Adipose tissue (tissue), 3 donors: ENCODE data around the gene CDCA5. TPM values are rescaled to one million over a fixed set of nuclear protein-coding genes. Genes with fewer than 3 reads are reported as not detected.

Experiments used
- H3K27ac ChIP-seq: one replicate; pipeline ENCODE4 v1.5.1; 2013; ENCODE audit warnings: low read depth, low read length
- WGBS, 3 donors: extraction: QIAGEN DNeasy Blood & Tissue Kit; methylation state at CpG; one replicate each; pipeline ENCODE4 v1.1.7; 2013; 5-methylcytosine and 5-hydroxymethylcytosine counted together
- polyA plus RNA-seq, 3 donors: library from polyadenylated mRNA; stranded (reverse); fragments of 200-250 nt; gene quantifications; one replicate each; pipeline ENCODE4 v1.2.3, GENCODE V29; 2013
- donor health status: healthy with polysubstance abuse.
- donor health status: Bipolar disorder and iron deficiency.
- donor health status: healthy.

Gene CDCA5
- polyA plus RNA-seq, 3 donors = 0.39 to 1.3 (median 0.52) TPM

DNA sequence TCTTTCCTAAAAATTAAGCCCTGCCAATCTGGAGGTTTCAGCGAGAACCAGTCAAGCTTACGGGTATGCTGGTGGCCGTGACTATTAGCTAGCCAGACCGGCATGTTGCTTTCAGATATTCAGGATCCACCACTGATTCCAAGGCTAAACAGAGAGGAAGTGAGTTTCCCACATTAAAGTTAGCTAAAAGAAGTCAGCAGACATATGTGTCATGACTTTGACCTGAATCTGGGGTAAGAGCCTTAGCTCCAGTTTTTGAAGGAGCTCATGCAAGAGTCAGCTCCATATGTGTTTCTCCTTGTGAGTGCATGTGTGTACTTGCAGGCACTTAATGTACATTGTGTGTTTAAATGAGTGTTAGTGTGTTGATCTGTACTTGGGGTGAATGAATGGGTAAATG is 1.6 kb upstream of the CDCA5 start:
- 85 to 92% (median 86%) methylated on average over 4 of the region's 4 CpGs for WGBS, 3 donors
- no peak overlapping the region for H3K27ac ChIP-seq

DNA sequence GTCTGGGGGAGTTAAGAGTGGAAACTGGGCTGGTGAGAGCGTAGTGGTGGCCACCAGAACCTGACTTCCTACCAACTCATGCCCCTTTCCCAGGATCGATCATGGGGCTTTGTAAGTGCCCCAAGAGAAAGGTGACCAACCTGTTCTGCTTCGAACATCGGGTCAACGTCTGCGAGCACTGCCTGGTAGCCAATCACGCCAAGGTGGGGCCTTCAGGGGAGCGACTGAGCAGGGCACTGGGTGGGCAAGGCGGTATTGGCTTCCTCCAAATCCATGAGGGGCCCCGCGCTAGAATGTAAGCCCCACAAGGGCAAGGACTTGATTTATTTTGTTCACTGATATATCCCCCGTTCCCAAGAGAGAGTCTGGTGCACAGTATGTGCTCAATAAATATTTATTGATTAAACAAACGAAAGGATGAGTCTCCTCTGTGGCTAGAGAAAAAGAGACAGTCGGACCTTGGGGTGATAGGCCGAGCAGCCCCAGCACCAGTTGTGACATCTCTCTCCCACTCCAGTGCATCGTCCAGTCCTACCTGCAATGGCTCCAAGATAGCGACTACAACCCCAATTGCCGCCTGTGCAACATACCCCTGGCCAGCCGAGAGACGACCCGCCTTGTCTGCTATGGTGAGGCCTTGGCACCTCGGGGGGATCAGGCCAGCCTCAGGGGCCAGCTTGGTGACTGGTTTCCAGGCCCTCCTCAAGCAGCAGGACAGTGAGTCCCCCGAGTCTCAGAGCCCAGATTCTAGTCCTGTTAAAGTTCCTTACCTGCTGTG is 947 bp upstream of the CDCA5 start:
- 37 to 47% (median 44%) methylated on average over 23 of the region's 23 CpGs for WGBS, 3 donors
- no peak overlapping the region for H3K27ac ChIP-seq

DNA sequence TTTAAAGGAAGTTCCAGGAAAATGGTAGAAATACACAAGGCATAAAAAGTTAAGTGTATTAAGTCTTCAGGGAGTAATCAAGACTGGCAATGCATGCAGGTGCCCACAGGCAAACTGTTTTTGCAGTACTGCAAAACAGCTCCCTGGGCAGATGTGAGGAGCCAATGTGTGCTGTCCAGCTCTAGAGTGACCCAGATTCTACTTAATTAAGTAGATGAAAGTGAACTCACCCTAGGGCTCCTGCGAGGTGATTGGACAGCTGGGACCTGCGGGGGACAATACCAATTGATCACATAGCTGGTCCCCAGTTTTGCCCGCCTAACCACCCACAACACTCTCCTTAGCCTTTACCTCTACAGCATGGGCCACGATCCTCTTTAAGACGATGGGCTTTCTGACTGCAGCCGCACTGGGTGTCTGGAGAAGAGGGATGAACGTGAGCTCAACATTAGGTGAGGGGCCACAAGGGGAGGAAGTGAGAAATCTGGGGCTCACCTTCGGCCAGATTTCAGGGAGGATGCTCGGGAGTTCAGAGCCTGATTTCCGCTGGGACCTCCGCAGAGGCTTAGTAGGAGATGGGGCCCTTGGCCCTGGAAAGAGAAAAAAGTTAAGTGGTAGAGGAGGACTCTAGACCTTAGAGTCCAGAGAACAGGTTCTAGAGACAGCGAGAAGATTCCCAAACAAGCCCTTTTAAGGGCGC is 556 bp downstream of the CDCA5 start:
- WGBS, 3 donors = 4 to 6% (median 5%) methylated on average over 12 to 13 of the region's 13 CpGs
- no peak overlapping the region for H3K27ac ChIP-seq

DNA sequence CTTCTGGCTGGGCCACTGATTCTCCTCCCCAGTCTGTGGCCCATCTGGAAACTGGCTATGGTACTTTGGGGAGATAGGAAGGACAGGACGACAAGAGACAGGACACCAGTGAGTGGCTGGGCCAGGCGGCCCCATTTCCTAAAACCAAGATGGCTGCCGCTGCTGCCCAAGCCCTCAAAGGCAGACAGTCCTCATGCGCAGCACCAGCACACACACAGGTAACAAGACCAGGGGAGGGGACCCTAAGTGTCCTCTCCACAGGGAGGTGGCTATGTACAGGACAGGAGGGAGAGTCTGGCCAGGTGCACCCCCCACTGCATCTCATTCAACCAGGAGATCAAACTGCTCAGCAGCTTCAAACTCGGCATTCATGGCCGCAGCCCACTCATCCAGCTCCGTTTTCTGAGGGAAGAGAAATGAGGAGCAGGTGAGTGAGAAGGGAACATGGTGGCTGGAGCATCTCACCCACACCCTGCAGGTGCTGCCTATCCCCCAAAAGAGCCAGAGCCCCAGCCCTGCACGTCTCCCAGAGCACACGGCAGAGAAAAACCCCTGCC is 5.0 kb downstream of the CDCA5 start:
- H3K27ac ChIP-seq = no peak overlapping the region
- WGBS, 3 donors = 89 to 93% (median 91%) methylated on average over 9 of the region's 9 CpGs

DNA sequence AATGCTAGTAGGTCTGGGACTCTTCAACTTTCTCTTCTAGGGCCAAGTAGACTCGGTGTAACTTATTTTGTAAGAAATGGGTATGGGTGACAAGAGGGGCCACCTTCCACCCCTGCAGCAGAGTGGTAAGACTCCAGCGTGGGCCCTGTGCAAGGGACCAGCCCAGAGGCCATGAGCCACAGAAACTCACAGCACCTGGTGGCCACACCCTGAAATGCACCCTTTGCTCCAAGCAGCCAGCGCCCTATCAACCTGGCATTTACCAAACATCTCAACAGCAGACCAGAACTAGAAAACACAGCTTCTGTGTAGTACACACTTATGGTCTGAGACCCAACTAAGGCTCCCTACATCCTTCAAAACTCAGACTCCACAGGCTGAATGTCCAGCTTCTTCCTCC is 5.7 kb downstream of the CDCA5 start:
- WGBS, 3 donors = 34 to 59% (median 37%) methylated on average over 3 of the region's 3 CpGs

DNA sequence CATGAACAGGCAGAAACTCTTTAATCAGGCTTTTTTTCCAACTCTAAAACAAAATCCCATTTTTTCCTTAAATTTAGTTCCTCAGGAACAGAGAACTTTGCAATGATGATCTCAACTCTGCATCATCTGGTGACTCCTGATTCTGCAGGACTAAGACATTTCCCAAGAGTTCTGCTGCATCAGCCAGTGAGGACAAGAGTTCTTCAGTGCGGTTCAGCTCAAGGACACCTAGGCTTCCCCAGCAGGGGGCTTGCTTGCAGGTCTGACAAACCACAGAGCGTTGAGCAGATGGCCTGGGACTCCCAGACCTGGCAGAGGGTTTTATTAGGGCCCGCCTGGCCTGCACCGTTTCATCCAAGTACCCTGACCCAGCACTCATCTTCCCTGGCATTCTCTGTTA is 6.4 kb downstream of the CDCA5 start:
- 76 to 84% (median 82%) methylated on average over 4 of the region's 4 CpGs for WGBS, 3 donors
- no peak overlapping the region for H3K27ac ChIP-seq

More for the DNA sequence above, 5.7 kb downstream of the CDCA5 start:
- H3K27ac ChIP-seq = no peak overlapping the region

DNA sequence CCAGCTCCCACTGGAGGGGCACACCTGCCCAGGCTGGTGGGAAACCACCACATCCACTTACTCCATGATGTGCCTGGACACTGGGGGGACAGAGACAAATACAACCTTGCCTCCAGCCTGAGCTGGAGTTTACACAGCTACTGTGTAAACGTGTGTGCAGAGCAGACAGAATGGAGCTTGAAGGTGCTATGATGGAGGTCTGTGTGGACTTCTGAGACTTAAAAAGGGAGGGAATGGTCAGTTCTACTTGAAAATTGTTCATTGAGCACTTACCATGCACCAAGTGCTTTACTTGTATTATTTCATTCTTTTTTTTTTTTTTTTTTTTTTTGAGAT is 11.2 kb downstream of the CDCA5 start:
- H3K27ac ChIP-seq = no peak overlapping the region
- WGBS, 3 donors = 24 to 75% (median 72%) methylated on average over 1 of the region's 1 CpG

DNA sequence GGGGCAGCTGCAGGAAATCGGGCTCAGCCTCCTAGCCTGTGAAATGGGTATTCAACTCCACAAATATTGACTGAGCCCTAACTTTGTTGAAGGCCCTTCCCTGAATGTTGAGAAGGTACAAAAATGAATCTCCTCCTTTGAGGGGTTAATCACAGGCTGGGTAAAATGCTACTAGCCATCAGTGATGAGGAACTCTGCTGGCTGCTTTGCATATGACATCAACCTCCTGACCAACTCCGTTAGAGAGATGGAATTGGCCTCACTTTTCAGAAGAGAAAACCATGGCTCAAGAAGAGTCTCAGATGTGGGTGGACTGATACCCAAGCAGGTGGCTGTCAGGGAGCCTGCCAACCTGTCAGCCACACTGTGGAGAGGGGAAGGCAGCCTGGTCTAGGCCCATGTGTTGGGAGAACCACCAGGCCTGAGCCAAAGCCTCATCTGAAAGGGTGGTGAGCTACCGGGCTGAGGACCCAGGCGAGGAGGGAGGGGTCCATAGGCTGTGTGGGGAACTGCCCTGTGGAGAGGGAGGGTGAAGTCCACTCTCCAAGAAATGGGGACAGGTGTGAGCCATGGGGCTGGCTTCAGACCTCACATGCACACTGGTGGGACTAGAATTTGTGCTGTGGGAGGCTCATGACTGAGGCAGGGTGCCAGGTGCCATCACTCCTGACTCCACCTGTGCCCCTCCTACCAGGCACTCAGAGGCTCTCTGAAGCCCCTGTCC is 11.8 kb downstream of the CDCA5 start:
- 58 to 70% (median 67%) methylated on average over 4 of the region's 4 CpGs for WGBS, 3 donors
- H3K27ac ChIP-seq = no peak overlapping the region

DNA sequence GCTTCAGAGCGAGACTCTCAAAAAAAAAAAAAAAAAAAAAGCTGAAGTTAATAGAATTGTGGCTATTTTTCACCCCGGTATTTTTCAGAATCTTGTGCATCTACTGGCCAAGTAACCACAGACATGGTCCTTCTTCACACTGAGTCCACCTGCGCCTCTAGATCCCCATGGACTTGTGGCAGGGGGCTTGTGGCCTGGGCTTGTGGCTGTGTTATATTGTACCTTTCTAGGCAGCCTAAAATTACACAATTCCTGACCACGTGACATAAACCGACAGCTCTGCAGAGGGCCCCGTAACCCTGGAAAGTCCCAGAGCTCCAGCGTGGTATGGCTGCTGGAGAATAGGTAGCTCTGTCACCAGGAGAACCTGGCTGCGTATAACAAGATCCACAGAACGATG is 14.6 kb downstream of the CDCA5 start:
- 39 to 56% (median 49%) methylated on average over 9 of the region's 9 CpGs for WGBS, 3 donors
- H3K27ac ChIP-seq = no peak overlapping the region

DNA sequence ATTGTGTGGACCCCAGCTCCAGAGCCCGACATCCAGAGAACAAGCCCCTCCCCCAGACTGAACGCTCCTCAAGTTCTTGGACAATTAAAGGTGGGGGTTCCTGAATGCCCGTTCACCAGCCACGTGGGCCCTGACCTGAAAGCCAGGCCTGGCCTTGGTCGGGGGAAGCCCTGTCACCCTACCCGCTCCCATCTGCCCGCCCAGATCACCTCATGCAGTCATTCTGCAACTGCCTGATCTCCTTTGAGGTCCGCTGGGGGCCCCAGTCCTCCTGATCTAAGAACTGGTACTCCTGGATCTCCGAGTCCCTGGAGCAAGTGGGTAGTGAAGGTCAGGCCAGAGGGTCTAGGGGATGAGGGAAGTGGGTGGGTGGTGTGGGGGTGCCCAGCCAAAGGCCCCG is 16.4 kb downstream of the CDCA5 start:
- H3K27ac ChIP-seq = no peak overlapping the region
- WGBS, 3 donors = 81 to 86% (median 84%) methylated on average over 10 of the region's 10 CpGs

DNA sequence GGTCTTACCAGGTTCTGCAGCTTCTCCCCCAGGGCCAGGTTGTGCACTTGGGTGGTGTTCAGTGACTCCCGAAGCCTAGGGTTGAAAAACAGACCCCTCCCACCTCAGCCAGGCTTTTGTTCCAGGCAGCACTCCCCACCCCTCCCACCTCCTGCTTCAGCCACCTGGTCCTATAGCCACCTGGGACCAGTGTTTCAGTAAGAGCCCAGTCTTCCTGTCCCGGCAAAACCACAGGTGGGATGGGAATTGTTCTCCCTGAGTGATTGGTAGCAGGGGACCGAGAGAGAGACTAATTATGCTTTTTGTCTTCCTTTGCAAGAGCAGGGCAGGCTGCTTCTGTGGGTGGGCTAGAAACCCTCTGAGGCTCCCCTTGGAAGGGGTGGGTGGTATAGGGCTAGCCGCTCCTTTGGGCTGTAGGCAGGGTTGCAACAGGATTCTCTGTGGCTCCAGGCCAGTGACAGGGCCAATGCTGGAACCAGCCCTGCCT is 17.0 kb downstream of the CDCA5 start:
- WGBS, 3 donors = 69 to 93% (median 83%) methylated on average over 4 of the region's 4 CpGs
- no peak overlapping the region for H3K27ac ChIP-seq

DNA sequence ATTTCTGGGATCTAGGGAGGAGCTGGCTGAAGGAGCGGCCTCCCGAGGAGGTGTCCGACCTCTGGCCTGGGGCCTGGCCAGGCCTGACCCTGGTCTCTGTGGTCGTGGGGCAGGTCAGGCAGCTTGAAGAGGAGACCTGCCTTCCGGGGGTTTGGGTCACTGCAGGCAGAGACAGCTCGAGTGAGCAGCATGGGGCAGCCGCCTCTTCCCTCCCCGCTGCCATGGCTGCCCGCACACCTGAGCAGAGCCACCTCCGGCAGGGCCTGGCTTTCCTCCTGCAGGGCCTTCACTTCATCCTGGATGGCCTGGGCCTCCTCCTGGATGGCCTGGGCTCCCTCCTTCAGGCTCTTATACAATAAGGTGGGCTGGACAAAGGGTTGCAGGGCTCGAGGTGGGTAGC is 17.5 kb downstream of the CDCA5 start:
- WGBS, 3 donors = 70 to 85% (median 80%) methylated on average over 8 to 11 of the region's 11 CpGs
- no peak overlapping the region for H3K27ac ChIP-seq

DNA sequence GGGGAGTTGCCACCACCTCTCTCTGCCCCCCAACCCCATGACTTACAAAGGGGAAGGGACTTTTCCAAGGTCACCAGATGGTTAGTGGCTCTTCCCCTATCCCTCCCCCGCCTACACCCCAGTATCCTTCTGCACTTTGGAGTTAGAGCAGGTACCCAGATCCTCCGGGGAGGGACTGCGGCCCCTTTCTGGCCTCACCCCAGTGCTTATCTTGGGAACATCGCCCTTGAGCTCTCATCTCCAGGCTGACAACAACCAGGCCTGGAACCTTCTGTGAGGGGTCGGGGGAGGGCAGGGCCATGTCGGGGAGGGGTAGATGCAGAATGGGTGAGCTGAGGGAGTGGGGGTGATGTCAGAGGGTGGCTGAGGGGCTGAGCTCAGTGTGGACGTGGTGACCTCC is 18.0 kb downstream of the CDCA5 start:
- WGBS, 3 donors = 69 to 76% (median 70%) methylated on average over 7 of the region's 7 CpGs

DNA sequence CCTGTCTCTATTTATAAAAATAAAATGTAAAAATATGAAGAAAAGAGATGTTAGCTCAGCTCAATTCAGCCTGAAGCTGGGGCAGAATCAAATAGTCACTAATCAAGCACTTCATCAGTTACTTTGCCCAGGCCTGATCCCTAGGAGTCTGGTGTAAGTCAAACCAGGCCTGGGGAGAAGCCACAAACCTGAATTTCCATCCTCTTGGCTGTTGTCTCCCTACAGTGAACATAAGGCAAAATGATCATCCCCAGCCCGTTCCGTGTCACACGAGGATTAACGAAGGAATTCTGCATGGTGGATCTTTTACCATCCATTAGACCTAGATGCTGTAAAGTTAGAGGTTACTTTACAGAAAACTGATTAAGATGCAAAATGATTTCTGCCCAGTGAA is 19.0 kb downstream of the CDCA5 start:
- WGBS, 3 donors = 79 to 88% (median 86%) methylated on average over 4 of the region's 4 CpGs

More for the DNA sequence above, 18.0 kb downstream of the CDCA5 start:
- no peak overlapping the region for H3K27ac ChIP-seq

DNA sequence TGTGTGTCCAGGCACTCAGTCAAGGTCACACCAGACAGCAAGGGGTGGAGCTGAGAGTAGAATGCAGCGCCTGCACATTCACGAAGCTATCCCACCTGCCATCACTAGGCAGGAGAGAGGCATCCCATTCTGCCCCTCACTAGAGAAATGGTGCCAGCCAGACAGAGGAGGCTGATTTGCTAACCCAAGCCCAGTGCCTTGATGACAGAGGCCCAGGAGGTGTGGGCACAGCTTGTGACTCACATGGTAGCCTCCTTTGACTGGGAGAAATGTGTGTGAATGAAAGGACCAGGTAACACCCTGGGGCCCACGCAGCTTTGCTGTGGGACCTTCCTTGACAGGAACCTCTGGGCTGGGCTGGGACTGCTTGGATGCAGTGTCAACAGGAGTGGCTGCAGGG is 20.3 kb downstream of the CDCA5 start:
- H3K27ac ChIP-seq = no peak overlapping the region
- WGBS, 3 donors = 64 to 84% (median 81%) methylated on average over 3 of the region's 3 CpGs

More for the DNA sequence above, 19.0 kb downstream of the CDCA5 start:
- no peak overlapping the region for H3K27ac ChIP-seq

DNA sequence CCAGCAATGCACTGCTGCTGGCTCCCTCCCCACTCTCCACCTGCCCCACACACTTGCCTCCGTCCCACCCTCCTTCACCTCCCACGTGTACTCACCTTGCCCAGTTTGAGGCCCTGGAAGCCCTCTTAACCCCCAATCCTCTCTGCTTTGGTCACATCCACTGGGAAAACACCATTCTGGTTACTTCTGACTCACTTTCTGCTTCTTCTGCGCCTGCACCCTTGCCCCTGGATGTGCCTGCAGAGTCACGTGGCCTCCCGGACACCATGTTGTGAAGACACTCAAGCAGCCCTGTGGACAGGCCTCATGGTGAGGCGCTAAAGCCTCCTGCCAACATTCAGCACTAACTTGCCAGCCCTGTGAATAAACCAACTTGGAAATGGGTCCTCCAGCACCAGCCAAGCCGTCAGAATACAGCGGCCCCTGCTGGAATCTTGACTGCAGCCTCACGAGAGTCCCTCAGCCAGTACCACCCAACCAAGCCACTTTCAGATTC is 22.9 kb downstream of the CDCA5 start:
- H3K27ac ChIP-seq = no peak overlapping the region
- 72 to 73% (median 72%) methylated on average over 9 of the region's 9 CpGs for WGBS, 3 donors

DNA sequence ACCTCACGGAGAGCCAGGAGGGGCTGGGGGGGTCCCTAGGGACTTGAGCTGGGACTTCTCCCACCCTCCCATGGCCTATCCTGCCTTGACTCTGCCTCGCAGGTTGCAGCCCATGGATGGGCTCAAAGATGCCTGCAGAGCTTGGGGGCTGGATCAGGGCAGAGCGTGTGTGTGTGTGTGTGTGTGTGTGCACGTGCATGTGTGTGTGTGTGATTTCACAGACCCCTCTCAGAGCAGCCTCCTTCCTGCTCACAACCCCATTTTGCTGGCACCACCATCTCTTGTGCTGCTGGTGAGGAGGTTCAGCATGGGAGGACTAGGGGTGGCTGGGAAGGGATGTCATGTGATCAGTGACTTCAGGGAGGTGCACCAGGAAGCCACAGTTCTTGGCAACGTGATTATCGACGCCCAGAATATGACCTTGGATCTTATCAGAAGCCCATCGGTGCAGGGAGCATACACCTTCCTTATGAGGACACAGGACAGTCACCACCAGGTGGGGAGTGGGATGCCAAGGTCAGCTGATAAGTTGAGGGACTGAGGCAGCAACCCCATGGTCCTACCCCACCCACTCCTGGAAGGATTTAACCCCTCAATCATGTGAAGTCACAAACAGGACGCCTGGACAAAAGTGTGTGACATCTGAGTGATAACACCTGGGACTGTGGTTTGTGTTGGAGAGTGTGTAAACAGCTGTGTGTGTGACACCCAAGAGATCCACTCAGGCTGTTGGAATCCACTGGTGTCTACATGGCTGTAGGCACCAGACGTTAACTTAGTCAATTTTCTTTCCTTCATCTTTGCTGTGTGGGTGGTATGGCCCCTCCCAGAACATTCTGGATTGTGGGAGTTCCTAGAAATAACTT is 23.6 kb downstream of the CDCA5 start:
- H3K27ac ChIP-seq = no peak overlapping the region
- 48 to 51% (median 51%) methylated on average over 10 of the region's 10 CpGs for WGBS, 3 donors

DNA sequence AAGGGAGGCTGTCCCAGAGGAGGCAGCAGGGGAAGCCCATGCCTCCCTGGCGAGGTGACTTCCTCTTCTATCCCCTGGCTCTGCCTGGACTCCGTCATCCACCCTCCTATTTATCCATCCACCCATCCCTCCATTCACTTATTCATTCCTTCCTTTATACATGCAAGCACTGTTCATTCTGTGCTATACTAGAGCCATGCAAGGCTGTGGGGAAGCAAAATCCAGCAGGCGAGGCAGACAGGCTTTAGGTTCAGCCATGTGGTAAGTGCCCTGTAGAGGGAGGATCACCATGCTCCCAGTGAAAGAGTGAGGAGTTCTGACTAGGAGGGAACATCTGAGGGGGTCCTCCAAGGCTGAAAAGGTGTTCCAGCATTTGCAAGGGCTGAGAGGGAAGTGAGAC is 24.3 kb downstream of the CDCA5 start:
- 33 to 59% (median 46%) methylated on average over 3 of the region's 3 CpGs for WGBS, 3 donors
- no peak overlapping the region for H3K27ac ChIP-seq
